GM21786 (cell line): ENCODE measurements around the gene ITGAE.
"Not testable (repeated sequence)": the region's sequence is repeated elsewhere in the genome, so short reads cannot be mapped to it uniquely, and the experiment has no call there.

Experiments used
- ATAC-seq: cut with Tn5 transposase; IDR thresholded peaks from one replicate; pipeline ENCODE4 v1.9.1; 2021; ENCODE audit not compliant: unreplicated experiment

The ITGAE gene

GRCh38 chr17:3795390-3796102 is 5.4 kb downstream of the ITGAE start:
- no peak for ATAC-seq

GRCh38 chr17:3794557-3795389 is 6.2 kb downstream of the ITGAE start:
- ATAC-seq: no peak

GRCh38 chr17:3794152-3794551 is 6.8 kb downstream of the ITGAE start:
- not testable (repeated sequence) for ATAC-seq

GRCh38 chr17:3793258-3793657 is 7.7 kb downstream of the ITGAE start:
- ATAC-seq: not testable (repeated sequence)

- ATAC-seq: no peak
Observed at GRCh38 chr17:3792481-3792880, 8.5 kb downstream of the ITGAE start.

GRCh38 chr17:3788200-3788599 is 12.8 kb downstream of the ITGAE start:
- no peak for ATAC-seq

GRCh38 chr17:3785323-3785722 is 15.7 kb downstream of the ITGAE start:
- ATAC-seq: not testable (repeated sequence)

- ATAC-seq: no peak
Observed at GRCh38 chr17:3782751-3783150, 18.2 kb downstream of the ITGAE start.

- no peak for ATAC-seq
Observed at GRCh38 chr17:3780986-3781385, 20.0 kb downstream of the ITGAE start.

- ATAC-seq: no peak
Observed at GRCh38 chr17:3777366-3778120, 23.4 kb downstream of the ITGAE start.

GRCh38 chr17:3773966-3774365 is 27.0 kb downstream of the ITGAE start:
- ATAC-seq: no peak

GRCh38 chr17:3773511-3773910 is 27.5 kb downstream of the ITGAE start:
- ATAC-seq: no peak

GRCh38 chr17:3772764-3773163 is 28.2 kb downstream of the ITGAE start:
- no peak for ATAC-seq

GRCh38 chr17:3771140-3771539 is 29.8 kb downstream of the ITGAE start:
- no peak for ATAC-seq

- ATAC-seq: no peak
Observed at GRCh38 chr17:3770466-3770865, 30.5 kb downstream of the ITGAE start.

GRCh38 chr17:3768769-3769168 is 32.2 kb downstream of the ITGAE start:
- no peak for ATAC-seq

GRCh38 chr17:3768341-3768740 is 32.6 kb downstream of the ITGAE start:
- no peak for ATAC-seq

- no peak for ATAC-seq
Observed at GRCh38 chr17:3766779-3767178, 34.2 kb downstream of the ITGAE start.

GRCh38 chr17:3765981-3766380 is 35.0 kb downstream of the ITGAE start:
- ATAC-seq: no peak

GRCh38 chr17:3763777-3764170 is 37.2 kb downstream of the ITGAE start:
- ATAC-seq: no peak

GRCh38 chr17:3762922-3763776 is 37.8 kb downstream of the ITGAE start:
- peak; percentile 79 for ATAC-seq
